Stimulated activated CD8-positive, alpha-beta memory T cell treated with anti-CD3 and anti-CD28 coated beads, Interleukin-4, amount 100 ng/mL, for 24 hours (primary cell): ENCODE results near the gene PCNT.

Experiments used
- DNase-seq: peaks from one replicate; pipeline ENCODE4 v3.0.0-alpha.2; 2020; ENCODE audit warnings: low read depth

Gene PCNT

DNA sequence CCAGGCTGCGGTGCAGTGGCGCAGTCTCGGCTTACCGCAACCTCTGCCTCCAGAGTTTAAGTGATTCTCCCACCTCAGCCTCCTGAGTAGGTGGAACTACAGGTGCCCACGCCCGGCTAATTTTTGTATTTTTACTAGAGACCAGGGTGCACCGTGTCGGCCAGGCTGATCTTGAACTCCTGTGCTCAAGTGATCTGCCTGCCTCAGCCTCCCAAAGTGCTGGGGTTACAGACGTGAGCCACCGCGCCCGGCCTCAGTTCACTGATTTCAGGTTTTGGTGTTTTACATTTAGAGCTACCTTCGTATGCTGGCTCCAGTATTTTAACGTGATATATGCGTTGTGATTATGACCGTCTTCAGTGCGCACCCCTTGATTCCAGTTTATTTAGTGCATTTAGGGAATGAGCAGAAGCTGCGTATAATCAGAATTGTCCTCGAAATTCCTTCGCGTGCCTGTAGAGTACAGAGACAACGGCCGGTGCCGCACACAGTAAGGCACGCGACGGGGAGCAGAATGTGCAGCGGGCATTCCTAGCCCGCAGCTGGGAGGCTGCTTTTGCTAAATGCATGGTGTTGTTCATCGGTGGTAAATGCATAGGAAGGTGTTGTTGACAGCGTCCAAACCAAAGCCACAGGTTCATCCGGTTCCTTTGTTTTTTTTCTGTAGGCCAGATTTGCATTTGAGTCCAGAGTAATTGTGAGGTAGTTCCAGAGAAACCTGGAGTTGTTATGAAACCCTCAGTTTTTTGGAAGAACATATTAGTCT lies 85.9 kb downstream of the PCNT start:
- DNase-seq = no peak

DNA sequence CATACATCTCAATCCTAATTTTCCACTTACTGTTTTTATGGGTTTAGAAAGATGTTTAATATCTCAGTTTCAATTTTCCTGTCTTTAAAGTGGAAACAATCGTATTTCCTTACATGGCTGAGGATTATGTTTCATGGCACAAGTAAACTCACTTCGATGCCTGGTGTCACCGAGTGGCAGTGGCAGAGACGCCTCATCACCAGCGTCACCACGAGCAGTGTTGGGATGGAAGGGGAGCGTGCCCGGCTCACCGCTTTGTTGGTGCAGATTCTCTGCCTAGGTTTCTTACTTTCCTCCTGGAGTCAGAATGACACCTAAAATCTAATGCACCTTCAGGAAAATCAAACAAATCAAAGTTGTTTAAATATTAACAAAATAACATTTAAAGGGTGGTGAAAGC lies 86.6 kb downstream of the PCNT start:
- no peak for DNase-seq

DNA sequence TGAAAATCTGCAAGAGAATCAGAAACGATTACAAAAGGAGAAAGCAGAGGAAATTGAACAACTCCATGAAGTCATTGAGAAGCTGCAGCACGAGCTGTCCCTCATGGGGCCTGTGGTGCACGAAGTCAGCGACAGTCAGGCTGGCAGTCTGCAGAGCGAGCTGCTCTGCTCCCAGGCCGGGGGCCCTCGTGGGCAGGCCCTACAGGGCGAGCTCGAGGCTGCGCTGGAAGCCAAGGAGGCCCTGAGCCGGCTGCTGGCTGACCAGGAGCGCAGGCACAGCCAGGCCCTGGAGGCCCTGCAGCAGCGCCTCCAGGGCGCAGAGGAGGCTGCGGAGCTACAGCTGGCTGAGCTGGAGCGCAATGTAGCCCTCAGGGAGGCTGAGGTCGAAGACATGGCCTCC lies 87.3 kb downstream of the PCNT start:
- no peak for DNase-seq

DNA sequence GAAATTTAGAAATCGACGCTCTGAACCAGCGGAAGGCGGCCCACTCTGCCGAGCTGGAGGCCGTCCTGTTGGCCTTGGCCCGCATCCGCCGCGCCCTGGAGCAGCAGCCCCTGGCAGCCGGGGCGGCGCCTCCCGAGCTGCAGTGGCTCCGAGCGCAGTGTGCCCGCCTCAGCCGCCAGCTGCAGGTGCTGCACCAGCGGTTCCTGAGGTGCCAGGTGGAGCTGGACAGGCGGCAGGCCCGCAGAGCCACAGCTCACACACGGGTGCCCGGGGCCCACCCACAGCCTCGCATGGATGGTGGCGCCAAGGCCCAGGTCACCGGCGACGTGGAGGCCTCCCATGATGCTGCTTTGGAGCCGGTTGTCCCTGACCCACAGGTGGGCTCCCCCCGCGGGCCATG lies 87.7 kb downstream of the PCNT start:
- no peak for DNase-seq

DNA sequence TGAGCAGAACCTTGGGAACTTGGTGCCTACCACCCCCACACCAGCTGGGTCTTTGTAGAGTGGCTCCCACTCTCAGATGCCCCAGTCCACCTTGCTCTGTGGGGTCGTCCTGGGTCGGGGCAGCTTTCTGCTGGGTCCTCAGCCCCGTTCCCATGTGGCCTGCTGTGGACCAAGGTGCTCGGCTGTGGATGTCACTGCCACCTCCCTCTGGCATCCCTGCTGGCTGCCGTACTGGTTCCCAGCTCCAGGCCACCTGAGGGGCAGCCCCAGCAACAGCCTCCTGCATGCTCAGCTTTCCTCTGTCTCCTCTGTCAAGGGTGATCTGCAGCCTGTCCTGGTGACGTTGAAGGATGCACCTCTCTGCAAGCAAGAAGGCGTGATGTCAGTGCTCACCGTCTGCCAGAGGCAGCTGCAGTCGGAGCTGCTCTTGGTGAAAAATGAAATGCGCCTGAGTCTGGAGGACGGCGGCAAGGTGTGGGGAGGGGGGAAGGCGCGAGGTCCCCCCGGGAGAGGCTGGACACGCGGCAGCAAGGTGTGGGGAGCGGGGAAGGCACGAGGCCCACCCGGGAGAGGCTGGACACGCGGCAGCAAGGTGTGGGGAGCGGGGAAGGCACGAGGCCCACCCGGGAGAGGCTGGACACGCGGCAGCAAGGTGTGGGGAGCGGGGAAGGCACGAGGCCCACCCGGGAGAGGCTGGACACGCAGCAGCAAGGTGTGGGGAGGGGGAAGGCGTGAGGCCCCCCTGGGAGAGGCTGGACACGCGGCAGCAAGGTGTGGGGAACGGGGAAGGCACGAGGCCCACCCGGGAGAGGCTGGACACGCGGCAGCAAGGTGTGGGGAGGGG lies 88.8 kb downstream of the PCNT start:
- DNase-seq = no peak

DNA sequence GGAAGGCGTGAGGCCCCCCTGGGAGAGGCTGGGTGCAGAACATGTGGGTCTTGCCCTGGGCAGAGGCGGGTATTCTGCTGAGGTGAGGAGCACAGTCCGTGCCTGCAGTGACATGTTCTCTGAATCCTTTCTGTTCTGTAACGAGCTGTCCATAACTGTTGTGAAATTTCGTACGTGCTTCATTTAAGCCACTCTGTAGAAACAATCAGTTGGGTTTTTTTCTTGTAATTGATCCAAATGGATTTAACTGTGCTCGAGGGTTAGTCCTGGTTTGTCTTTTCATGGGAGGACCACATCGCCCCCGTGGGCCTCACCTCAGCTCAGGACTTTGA lies 89.4 kb downstream of the PCNT start:
- DNase-seq = no peak

DNA sequence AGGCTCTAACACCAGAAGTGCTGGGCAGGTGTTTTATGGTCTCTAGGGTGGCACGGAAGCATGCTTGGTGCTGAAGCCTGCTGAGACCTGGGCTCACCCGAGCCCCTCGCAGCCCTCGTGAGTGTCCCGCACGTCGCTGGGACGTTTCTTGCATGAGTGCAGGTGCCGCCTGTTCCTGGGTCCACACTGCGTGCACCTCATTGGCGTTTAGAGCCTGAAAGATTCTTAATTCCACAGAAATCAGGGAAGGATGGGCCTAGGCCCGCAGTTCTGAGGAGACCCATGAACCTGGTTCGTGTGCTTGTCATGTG lies 91.0 kb downstream of the PCNT start:
- DNase-seq = no peak

DNA sequence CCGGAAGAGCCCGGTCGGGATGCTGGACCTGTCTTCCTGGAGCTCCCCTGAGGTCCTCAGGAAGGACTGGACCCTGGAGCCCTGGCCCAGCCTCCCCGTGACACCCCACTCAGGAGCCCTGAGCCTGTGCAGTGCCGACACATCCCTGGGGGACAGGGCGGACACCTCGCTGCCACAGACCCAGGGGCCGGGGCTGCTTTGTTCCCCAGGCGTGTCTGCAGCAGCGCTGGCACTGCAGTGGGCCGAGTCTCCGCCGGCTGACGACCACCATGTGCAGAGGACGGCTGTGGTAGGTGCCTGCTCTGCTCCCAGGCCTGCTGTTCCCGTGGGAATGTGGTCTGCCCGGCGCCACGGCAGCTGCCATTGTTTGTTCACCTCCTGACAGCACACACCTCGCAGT lies 92.6 kb downstream of the PCNT start:
- no peak for DNase-seq

DNA sequence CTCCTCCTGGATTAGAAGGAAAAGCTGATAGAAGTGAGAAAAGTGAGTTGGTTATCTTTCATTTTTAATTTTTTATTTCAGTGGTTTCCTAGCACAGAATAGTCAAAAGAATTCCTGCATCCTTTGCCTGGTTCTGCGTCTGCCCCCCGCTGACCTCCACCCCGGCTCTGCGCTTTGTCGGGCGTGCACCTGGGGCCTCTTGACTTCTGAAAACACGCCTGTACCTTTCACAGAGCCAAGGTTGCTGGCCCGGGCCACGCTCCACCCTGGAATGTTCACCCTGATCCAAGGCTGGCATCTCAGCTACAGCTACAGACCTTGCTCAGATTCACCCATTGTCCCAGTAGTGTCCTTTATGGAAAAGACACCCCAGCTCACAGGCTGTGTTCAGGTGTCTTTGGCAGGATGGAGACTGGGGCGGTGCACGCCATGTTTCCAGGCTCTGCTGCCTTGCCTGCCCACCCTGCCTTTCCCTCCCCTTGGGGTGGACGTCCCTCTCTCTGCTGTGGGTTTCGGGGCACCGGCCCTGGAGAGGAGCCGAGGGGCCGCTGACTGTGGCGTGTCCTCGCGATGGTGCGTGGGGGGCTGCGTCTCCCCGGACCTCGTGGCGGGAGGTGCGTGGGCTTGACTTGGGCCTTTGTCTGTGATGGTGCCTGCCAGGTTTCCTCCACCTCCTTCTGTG lies 94.5 kb downstream of the PCNT start:
- no peak for DNase-seq

DNA sequence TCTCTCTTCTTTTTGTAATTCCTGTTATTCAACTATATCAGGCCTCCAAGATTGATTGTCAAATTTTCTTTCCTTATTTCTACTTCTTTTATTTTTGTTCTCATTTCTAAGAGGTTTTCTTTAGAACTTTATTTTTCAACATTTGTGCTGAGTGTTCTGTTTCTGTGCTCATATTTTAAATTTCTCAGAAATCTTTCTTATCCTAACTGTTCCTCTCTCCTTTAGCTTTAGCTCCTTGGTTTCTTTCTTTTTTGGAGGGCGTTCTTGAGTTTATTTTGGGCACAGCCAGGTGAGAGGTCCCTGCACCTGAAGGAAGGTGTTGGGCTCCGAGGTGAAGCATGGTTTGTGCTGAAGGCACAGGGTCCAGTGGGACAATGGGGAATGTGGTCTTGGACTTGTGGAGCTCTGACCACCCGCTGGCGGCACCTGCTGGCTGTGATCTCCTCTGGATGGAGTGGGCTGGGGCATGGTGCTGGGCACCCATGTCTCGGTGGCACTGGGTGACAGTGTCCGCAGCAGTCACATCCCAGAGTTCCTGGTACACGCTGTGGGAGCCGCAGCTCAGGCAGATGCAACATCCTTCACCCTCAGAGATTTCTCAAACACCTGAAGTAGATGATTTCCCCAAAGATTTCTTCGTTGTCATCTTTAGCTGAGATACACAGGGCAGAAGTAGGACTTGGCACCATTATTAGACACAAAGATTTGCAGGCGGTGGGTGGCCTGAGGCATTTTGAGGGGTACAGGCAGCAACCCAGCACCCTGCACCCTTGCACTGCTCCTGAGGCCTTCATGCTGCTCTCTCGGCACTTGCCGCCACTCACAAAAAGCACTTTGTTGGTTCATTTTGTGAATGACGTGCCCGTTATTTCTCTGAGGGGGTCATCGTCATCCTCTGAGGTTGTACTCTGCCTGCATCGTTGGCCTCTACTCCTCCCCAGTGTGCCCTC lies 96.6 kb downstream of the PCNT start:
- DNase-seq = no peak

DNA sequence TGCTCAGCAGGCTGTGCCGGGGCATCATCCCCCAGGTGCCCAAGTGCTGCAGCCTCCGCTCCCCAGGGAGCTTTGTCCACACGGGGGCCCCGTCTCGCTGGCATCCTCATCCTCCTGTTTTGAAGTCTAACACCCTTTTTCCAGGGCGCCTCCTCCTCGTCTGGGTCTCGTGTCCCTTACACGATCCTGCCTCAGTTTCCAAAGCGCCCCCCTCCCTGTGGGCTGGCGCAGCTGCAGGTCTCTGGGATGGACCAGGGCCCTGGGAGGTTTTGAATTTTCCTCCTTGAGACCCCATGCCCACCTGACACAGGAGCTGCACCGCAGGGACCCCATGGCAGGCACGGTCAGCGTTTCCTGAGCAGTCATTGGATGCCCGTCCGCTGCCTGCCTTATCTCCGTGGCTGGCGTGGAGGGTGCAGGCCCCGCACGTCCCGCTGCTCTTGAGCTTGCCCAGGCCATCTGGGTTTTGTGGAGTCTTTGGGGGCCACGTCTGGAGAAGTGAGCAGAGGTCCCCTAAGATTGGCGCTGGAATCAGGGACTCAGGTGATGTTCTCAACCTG lies 97.3 kb downstream of the PCNT start:
- DNase-seq = no peak

DNA sequence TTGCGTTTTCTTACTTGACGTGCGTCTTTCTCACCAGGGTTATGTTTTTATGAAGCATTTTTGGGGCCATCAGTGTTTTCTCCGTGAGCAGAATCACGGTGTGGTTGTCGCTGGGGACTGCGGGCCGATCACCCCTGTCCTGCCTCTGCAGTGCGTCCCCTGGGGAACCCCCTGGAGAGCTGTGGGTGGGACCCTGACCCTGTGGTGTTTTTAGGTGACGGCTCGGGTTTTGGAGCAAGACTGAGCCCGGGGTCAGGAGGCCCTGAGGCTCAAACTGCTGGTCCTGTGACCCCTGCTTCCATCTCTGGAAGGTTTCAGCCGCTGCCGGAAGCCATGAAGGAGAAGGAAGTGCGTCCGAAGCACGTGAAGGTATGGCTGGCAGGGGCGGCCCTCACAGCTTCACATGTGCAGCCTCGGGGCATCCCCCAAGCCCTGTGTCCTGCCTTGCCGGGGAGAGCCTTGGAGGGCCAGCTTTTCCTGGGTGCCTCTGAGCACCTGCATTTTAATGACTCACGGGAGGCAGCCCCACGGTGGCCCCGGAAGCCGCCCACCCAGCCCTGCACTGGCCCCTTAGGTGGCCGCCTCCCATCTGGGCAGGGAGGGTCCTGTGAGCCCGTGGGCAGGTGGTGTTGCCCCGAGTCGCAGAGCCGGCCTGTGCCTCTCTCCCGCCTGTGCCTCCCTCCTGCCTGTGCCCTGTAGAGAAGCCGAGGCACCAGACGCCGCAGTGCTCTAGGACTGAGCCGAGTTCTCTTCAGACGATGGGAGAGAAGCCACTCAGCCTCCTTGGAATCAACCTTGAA lies 98.0 kb downstream of the PCNT start:
- DNase-seq = no peak

DNA sequence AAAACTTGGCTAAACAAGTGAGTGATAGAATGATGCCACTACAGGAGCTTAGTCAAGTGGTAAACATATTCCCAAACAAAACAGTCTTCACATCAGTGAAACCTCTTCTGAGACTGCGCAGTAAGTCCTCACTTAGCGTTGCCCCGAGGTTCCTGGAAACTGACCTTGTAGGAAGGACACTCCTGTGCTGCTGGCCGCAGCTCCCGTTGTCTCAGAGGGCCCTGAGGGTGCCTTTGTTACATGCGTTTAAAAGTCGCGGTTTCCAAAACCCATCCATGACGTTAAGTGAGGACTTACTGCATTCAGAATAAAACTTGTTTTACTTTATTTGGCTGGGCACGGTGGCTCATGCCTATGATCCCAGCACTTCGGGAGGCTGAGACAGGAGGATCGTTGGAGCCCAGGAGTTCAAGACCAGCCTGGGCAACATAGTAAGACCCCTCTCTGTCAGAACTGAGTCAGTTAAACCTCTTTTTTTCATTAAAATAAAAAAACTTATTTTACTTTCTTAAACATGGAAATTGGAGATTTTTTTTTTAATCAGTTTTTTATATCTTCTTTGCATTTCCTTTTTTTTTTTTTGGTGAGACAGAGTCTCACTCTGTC lies 98.8 kb downstream of the PCNT start:
- no peak for DNase-seq

DNA sequence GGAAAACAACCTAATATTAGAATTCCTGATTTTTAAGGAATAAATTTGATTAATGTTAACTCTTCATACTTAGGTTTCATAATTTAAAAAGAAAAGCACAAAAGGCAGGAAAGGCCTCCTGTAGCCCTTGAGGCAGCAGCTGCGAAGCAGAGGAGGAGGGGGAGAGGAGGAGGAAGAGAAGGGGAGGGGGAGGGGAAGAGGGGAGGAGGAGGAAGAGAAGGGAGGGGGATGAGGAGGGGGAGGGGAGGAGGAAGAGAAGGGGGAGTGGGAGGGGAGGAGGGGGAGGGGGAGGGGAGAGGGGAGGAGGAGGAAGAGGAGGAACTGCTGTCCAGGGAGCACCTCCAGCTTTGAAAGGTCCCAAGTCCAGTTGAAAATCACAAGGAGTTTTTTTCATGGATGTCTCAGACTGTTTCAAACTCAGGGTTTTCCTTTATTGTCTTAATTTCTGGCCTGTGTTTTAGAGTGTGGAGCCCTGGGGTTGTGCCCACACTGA lies 99.6 kb downstream of the PCNT start:
- no peak for DNase-seq

DNA sequence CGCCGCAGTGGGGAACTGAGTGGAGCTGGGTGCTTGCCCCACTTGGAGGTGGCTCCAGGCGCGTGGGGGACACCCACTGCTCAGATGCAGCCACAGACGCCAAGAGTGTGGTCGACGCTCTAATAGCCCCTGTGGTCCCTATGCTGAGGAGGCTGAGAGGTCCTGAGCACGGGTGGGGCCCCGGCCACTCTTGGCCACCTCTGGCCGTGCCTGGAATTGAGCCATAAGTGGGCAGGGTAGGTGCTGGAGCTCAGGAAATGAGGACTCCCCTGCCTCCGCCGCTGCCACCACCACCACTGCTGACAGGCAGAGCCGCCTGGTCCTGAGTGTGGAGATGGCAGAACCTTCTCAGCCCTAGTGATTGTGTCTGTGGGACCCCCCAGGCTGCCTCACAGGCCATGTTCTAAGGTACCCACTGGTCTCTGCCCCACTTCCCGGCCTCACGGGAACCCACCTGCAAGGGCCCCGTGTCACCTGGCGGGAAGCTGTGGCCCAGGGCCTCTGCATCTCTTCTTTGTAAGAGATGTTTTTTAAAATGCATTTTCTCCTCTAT lies 100.2 kb downstream of the PCNT start:
- DNase-seq = no peak

DNA sequence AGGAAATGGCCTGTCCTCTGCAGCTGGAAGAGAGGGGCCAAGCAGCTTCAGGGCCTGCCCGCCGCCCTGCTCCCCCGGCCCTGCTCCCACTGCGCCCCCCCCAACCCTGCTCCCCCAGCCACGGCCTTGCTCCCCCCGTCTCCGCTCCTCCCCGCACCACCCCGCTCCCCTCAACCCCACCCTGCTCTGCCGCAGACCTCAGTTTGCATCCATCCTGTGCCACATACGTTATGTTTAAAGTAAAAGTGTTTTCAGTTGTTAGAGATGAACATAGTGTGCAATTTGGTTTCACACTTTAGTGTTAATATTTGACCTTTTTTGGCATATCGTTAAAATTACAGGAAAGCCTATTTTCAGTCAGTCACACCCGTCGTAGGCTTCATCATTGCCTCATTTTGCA lies 100.7 kb downstream of the PCNT start:
- DNase-seq = no peak

DNA sequence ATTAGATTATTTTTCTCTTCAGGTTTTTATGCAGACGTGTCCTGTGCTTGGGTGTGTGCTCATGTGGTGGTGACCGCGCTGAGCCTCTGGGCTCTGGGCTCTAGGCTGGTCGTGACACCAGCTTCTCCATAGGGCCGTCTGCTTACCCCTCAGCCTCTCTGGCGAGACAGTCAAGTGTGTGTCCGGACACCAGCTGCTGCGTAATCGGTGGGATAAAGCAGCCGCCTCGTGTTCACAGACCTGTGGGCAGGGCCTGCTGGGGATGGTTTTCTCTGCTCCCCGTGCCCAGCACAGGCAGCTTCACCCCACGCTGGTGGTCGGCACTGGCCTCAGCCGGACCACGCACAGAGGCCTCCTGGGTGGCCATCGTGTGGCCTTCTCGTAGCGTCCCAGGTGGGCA lies 101.1 kb downstream of the PCNT start:
- DNase-seq = no peak

DNA sequence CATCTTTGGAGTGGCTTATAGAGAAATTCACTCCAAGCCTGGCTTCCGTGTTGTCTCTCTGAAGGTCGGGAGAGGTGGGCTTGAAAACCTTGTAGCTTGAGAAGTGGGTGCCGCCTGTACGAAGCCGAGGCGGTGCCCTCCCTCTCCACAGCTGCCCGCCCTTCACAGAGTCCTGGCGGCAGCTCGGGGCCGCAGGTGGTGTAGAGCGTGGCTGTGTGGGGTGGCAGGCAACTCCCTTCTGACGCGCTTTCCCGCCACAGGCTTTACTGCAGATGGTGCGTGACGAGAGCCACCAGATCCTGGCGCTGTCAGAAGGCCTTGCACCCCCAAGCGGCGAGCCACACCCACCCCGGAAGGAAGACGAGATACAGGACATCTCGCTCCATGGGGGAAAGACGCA lies 101.6 kb downstream of the PCNT start:
- peak; percentile 46 for DNase-seq

DNA sequence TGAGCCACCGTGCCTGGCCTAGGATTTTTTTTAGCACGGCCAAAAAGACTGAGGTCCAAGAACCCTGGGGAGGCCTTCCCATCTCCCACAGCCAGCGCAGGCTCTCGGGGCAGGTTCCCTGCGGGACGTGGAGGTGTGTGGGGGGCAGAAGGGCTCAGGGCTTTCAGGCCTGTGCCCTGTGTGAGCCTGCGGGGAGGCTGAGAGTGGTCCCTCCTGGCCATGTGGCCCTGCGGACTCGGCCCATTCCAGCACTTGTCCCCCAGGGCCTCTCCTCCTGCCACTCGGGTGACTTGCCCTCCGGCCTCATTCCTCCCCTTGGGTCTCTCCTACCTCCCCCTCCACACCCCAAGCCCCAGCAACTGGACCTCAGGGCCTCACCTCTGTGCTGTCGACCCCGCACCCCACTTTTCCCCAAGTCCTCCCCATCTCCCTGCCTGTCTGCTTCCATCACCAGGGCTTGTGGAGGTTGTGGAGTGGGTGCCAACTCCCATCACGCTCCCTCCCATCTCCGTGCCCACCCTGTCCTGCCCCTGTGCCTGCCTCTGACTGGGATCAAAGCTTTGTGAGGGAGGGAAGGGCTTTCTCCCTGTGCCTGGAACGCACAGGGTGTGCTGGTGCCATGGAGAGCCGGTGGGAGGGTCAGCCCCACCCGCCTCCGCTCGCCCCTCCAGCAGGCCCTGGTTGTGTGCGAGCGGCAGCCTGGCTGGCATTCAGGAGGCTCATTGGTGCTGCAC lies 102.5 kb downstream of the PCNT start:
- DNase-seq = no peak
